NCI-H2196 (cell line): Measurements from ENCODE around the gene CAMK2N2.
A peak's percentile ranks its signal among the peaks of the same experiment; 100 is the strongest.

Experiments
- DNase-seq: peaks from one replicate; lab custom pipeline; 2025; ENCODE audit not compliant: unreplicated experiment; lab: John Stamatoyannopoulos, UW

The CAMK2N2 gene

DNA sequence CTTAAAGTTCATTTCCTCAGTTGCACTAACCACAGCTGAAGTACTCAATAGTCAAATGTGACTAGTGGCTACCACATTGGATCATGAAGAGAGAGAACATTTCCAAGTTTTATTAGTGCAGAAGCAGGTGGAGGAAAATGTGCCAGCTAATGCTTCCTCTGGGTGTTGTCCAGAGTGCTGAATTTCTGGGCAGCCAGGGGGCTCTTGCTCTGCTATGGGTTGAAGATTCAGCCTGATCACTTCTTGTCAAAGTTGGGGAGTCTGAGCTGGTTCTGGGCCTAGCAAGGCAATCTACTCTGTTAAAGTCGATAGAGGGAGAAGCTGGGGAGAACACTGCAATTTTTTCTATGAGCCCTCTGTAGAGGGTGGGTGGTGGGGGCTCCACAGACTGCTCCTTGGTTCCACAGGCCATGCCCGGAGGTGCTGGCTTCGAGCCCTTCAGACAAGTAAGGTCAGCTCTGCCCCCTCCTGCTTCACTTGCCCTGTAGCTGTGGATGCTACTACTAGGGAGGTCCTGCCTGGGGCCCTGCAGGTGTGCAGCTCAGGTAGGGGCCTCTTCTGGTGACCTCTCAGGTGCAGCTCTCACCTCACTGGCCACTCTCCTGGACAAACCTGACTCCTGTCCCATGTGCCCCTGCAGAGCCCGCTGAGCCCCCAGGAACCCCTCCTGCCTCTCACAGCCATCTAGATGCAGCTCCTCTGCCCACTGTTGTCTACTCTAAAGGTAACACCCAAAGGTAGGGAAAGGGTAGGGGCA is 20.8 kb downstream of the CAMK2N2 start:
- DNase-seq, result no peak

- DNase-seq, result no peak
These were observed 21.6 kb downstream of the CAMK2N2 start for GRCh38 chr3:184239708-184240107.

GRCh38 chr3:184239221-184239620 is 22.1 kb downstream of the CAMK2N2 start:
- DNase-seq, result no peak

DNA sequence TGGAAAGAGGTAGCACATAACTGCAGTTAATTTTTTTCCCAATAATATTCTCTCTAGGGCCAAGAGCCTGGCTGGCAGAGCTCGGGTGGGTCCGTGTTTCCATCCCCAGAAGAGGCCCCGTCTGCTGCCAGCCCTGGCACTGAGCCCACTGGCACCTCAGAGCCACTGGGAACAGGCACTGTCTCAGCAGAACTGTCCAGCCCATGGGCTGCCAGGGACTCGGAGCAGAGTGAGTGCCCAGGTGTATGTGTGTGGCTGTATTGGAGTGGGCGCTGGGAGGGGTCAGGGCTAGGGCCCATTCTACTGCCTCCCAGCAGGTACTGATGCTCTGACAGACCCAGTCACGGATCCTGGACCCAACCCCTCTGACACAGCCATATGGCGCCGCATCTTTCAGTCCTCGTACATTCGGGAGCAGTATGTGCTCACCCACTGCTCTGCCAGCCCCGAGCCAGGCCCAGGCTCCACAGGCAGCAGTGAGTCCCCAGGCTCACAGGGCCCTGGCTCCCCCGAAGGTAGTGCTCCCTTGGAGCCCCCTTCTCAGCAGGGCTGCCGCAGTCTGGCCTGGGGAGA is 23.0 kb downstream of the CAMK2N2 start:
- no peak for DNase-seq

GRCh38 chr3:184237807-184238206 is 23.5 kb downstream of the CAMK2N2 start:
- DNase-seq, result no peak

GRCh38 chr3:184237211-184237610 is 24.1 kb downstream of the CAMK2N2 start:
- no peak for DNase-seq

DNA sequence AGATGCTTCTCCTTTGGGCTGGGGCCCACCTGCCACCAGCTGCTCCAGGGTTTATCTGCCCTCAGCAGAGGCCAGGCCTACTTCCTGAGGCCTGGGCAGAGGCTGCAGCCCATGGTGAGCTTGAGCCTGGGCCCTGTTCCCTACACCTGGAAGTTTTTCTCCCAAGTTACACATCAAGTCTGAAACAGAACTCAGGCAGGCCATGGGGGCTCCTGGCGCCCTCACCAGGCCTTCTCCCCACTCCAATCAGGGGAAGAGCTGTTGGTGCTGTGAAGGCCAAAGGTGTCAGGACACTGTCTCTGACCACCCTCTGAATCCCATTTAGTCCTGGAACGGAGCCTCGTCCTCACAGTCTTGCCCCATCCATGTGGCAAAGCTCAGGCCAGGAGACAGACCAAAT is 24.7 kb downstream of the CAMK2N2 start:
- DNase-seq, result no peak

DNA sequence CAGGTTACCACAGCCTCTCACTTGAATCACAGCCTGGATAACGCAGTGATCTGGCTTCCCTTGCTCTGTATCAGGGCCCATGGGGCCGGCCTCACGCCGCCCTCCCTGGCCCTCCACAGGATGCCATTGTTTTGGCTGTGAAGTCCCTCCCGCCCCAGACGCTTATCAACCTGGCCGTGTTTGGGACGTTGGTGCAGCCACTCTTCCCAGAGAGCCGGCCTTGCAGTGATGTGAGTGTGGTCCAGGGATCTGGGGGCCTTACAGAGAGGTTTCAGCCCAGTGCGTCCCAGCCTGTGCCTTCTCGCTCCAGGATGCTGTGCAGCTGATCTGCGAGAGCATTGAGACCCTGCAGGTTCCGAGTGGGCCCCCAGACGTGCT is 25.3 kb downstream of the CAMK2N2 start:
- no peak for DNase-seq

GRCh38 chr3:184235381-184236032 is 25.8 kb downstream of the CAMK2N2 start:
- no peak for DNase-seq

DNA sequence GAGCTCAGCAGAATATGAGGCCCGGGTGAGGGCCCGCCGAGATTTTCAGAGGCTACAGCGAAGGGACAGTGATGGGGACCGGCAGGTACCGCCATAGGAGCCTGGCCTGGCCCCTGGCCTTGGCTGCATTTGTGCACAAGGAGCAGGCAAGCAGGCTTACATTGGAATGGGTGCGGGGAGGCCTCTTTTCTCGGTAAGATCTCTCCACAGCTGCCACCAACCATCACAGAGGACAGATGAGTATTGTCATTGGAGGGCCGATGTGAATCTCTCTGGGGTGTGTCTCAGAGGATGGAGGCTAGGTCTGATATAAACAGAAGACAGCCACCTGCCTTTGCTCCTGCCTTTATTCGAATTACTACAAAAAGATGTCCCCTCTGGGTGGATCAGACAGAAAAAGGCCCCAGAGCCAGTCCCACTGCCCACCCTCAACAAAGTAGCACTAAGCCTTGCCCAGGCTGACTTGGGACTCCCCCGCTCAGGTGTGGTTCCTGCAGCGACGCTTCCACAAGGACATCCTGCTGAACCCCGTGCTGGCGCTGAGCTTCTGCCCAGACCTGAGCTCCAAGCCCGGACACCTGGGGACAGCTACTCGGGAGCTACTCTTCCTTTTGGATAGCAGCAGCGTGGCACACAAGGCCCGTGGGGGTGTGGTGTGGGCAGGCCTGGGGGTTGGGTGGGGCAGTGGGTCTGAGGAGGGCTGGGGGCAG is 26.5 kb downstream of the CAMK2N2 start:
- DNase-seq, result no peak

- DNase-seq, result peak; percentile 96
These were observed 27.1 kb downstream of the CAMK2N2 start for GRCh38 chr3:184234224-184234623.

DNA sequence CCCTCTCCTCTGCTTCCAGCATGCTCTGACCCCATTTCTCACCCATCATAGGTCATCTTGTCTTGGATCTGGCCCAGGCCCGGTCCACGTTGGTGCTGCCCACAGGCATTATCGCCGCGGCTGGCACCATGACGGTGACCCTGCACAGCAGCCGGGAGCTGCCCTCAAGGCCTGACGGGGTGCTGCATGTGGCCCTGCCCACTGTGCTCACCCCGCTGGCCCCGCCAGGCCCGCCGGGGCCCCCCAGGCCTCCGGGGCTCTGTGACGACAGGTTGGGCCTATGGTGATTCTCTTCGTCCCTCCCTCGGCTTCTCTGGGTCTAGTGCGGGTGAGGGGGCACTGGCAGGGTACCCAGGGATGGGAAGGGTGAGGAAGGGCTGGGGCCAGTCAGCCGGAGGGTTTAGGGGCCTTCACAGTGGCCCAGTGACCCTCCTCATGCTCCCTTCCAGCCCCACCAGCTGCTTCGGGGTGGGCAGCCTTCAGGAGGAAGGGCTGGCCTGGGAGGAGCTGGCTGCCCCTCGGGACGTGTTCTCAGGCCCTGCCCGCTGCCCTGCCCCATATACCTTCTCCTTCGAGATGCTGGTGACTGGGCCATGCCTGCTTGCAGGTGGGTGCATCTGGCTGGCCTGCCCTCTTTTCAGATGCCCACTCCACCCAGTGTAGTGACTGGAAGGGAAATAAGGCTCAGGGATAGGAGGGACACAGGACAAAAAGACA is 28.1 kb downstream of the CAMK2N2 start:
- no peak for DNase-seq

GRCh38 chr3:184231671-184232070 is 29.7 kb downstream of the CAMK2N2 start:
- DNase-seq, result no peak

DNA sequence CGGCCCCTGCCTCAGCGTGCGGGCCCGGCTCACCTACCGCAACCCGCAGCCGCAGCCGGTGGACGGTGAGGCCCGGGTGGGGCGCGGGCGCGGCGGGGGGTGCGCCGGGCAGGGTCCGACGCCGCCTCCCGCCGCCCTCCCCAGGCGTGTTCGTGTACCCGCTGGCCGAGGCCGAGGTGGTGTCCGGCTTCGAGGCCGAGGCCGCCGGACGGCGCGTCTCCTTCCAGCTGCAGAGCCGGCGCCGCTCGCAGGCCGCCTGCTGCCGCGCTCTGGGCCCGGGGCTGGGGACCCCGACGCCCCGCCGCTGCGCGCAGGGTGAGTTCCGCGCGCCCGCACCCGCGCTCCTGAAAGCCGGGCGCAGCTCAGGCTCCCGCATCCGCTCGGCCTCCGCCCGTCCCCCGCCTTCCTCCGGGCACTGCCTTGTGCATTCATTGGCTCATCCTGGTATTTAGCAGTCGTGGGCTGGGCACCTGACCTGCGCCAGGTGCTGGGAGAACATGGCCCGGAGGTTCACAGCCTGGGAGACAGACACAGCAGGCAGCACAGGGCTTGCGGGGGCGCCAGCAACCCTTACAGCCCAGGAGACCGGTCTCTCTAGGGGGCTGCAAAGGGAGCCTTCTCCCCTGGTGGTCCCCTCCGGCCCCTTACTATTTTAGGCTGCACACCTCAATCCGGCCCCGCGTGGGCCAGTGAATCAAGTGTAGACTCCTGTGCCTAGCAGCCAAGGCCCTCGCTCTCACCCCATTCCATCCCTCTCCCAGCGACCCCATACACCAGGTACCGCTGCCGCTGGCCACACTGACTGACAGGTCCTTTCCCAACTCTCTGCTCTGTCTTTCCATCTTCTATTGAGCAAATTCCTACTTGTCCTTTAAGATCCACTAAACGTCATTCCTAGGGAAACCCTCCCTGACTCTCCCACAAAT is 30.5 kb downstream of the CAMK2N2 start:
- peak; percentile 86 for DNase-seq

DNA sequence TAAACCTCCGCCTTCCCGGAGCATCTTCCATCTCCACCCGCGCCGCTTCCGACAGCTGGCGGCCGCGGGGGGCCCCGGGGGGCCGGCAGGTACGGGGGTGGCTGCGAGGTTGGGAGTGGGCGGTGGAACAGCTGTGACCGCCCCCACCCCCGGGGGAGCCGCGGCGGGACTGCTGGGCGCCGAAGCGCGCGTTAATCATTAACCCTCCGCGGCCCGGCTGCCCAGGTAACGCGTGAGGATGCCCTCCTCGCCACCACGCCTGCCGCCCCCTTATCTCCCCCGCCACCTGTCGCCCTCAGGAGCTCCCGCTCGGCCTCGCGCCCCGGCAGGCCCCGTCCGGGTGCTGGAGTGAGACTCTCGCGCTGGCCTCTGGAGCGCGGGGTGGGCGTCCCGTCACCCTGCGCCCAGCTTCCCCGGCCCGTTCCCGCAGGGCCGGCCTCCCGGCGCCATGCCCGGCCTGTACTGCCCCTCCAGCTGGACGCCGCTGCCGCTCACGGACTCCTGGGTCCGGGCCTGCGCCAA is 31.2 kb downstream of the CAMK2N2 start:
- no peak for DNase-seq

DNA sequence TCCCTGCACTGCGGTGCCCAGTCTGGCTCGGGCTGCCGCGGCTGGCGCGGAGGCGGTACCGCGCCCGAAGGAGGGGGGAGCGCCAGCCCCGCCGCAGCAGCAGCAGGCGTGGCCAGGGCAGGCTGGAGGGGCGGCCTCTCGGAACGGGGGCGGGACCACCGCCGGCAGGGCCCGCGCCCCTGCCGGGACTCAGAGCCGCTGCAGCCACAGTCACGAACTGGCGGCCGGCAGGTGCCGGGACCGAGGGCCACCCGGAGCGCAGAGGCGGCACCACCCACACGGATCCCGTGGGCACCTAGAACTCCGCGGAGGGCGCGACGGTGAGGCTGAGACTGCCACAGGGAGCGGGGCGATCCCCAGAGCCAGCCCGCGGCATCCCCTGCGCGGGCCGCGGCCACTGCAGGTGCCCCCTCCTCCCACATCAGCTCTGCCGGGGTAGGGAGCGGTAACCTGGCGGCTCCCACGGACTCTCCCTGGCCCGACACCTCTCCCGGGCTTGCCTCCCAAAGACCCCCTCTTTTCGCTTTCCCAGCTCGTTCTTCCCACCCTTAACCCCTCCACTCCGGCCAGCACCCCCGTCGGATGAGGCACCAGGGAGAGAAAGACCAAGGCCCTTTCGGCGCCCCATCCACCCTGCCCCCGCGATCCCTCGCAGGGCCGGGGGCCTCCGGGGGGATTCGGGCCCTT is 31.8 kb downstream of the CAMK2N2 start, which contains the start of gene VWA5B2:
Gene VWA5B2, plus strand, starts transcription at position 192 of the 687 bp plus-strand sequence. CDS start 944 bp downstream, outside the sequence.
- peak; percentile 92 for DNase-seq

DNA sequence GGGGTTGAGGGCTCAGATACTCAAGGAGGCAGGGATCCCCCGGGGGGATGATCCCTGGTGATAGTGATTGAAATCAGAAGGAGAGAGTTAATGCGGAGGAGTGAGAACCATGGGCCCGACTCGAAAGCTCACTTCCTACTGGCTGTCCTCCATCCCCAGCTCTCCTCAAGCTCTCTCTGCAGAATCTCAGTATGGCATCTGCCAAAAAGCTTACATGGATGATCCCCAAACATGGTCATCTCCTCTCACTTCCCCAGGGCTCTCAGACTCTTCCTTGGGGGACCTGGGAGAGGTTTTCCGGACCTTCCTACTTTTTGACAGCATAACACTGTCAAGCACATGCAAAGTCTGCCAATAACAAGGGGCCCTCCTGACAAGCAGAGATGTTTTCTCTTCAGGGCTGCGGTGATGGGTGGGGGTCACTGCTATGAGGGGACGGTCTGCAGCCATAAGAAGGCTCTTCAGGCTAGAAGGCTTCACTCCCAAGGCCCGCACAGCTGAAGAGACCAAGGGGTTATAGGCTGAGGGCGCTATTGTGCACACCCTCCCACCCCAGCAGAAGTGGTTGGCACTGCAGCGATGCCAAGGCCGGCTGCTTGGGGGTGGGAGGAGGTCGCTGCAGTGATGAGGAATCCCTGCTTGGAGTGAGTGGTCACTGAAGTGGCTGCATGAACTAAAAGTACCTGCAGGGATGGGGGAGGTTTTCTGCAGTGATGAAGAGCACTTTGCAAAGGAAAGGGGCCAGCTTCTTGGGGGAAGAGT is 32.8 kb downstream of the CAMK2N2 start:
- DNase-seq, result no peak

- DNase-seq, result peak; percentile 72
These were observed 33.8 kb downstream of the CAMK2N2 start for GRCh38 chr3:184227481-184227935.
